Measurements from ENCODE around the gene SBNO2. TPM values are rescaled to one million over a fixed set of nuclear protein-coding genes. Genes with fewer than 3 reads are reported as not detected.

Gene SBNO2
- total RNA-seq, 1 donor from 2014 or later: 91.6 TPM

DNA sequence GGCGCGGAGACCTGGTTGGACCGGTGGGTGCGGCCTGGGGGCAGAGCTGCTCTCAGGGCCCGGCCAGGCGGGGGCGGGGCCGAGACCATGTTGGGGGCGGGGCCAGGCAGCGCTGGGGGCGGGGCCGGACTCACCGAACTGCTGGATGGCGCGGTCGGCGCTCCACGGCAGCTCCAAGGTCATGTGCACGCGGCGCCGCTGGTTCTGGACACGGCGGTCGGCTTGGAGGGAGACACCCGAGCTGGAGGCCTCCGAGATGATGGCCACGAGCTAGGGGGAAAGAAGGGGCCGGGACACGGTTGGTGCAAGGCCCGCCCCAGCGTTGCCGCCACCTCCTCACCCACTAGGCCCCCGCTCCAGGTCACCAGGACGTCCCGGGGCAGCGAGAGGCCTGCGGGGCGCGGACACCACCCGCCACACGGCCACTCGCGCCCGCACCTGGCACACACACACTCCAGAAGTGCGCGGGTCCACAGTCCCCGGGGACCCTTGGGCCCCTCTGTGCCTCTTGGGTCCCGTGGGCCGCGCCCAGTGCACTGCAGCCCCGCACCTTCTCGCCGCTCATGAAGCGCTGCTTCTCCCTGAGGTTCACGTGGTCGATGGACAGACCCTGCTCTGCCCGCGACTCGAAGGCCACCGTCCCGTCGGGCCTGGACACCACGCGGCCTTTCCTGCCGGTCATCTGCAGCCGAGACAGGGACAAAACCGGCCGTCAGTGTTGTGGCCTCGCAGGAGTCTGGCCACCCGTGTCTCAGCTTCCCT is 61.6 kb downstream of the SBNO2 start:
- Histone ChIP-seq H3K4me3 (no peak overlapping the region), H3K9me3 (no peaks in the 10 kb centered on the region), H3K27ac (peak overlapping the region; percentile 56), H3K27me3 (ENCODE audit: low read depth) (no peaks in the 10 kb centered on the region), H3K36me3 (peaks cover 96% of the 10 kb centered on the region), H3K4me1 (peaks cover 25% of the 10 kb centered on the region)
- DNase-seq (peak; percentile 82), ATAC-seq (peak; percentile 58 to 66)
- TF ChIP-seq, protein P1, sequence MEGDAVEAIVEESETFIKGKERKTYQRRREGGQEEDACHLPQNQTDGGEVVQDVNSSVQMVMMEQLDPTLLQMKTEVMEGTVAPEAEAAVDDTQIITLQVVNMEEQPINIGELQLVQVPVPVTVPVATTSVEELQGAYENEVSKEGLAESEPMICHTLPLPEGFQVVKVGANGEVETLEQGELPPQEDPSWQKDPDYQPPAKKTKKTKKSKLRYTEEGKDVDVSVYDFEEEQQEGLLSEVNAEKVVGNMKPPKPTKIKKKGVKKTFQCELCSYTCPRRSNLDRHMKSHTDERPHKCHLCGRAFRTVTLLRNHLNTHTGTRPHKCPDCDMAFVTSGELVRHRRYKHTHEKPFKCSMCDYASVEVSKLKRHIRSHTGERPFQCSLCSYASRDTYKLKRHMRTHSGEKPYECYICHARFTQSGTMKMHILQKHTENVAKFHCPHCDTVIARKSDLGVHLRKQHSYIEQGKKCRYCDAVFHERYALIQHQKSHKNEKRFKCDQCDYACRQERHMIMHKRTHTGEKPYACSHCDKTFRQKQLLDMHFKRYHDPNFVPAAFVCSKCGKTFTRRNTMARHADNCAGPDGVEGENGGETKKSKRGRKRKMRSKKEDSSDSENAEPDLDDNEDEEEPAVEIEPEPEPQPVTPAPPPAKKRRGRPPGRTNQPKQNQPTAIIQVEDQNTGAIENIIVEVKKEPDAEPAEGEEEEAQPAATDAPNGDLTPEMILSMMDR (IDR thresholded peaks at IDR 0.05): no peak
- intact Hi-C loops (cut with DNase I): no loop called here

DNA sequence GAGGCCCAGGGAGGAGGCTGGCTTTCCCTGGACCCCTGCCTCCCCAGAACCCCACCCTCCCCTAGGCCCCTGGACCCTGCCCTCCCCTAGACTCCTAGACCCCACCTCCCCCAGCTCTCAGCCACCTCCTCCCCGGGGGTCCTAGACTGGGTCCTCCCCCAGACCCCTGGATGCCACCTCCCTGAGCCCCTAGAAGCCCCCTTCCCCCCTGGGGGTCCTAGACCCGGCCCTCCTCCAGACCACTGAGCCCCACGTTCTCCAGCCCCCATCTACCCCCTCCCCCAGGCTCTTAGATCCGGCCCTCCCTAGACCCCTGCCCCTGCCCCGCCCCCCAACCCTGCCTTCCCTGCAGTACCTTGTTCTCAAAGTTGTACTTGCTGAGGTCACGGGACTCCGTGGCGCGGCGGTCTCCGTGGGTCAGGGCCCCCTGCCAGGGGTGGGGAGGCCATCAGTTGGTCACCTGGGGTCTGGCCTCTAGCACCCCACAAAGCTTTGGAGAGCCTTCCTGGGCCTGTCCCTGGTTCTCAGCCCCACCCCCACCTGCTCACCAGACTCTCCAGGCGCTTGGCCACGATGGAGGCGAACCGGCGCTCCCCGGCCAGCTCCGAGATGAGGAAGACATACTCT is 62.3 kb downstream of the SBNO2 start:
- no peaks in the 10 kb centered on the region for H3K9me3 ChIP-seq
- peak overlapping the region; percentile 31 for H3K27ac ChIP-seq
- H3K4me1 ChIP-seq: peaks cover 27% of the 10 kb centered on the region
- peaks cover 96% of the 10 kb centered on the region for H3K36me3 ChIP-seq
- no peak overlapping the region for H3K4me3 ChIP-seq
- TF ChIP-seq, protein P1 (IDR thresholded peaks at IDR 0.05): no peak
- ATAC-seq (no peak), DNase-seq (no peak)
- intact Hi-C loops (cut with DNase I): no loop called here
- H3K27me3 ChIP-seq (ENCODE audit: low read depth): no peaks in the 10 kb centered on the region

DNA sequence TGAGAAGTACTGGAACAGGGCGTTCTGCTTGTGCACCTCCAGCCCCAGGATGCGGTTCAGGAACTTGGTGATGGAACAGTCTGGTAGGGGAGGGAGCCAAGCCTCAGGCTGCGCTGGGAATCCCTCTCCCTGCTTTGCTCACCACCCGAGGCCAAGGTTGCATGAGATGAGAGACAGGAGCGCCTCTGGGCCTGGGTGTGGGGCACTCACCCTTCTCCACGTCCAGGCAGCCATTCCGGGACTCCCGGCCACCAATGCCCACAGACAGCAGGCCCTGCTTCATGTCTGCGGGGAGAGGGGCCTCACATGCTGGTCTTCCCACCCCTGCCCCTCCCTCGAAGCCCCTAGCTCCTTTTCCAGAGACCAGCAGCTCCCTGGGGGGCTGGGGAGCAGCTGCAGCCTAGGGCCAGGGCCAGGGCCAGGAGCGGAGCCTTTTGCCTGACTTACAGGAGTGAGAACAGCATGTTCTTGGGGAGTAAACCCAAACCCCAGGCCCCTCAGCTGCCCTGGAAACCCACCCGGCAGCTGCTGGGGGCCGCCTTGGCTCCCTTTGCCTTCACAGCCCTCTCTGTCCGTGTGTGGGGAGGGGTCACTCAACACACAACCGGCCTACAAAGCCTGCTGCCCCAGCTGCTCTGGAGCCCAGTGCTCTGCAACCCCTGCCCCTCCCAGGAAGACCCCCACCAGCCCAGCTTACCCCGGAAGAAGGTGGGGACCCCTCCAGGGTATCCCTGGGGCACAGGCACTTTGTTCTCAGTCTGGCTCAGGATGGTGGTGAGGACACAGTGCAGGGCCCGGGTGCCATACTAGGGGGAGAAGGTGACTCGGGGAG is 63.0 kb downstream of the SBNO2 start:
- Histone ChIP-seq H3K4me1 (peaks cover 34% of the 10 kb centered on the region), H3K27me3 (ENCODE audit: low read depth) (no peaks in the 10 kb centered on the region), H3K4me3 (no peak overlapping the region), H3K9me3 (no peaks in the 10 kb centered on the region), H3K36me3 (peaks cover 96% of the 10 kb centered on the region), H3K27ac (peak overlapping the region; percentile 31)
- intact Hi-C loops (cut with DNase I): no loop called here
- ATAC-seq (no peak), DNase-seq (no peak)
- TF ChIP-seq, protein P1 (IDR thresholded peaks at IDR 0.05): no peak

DNA sequence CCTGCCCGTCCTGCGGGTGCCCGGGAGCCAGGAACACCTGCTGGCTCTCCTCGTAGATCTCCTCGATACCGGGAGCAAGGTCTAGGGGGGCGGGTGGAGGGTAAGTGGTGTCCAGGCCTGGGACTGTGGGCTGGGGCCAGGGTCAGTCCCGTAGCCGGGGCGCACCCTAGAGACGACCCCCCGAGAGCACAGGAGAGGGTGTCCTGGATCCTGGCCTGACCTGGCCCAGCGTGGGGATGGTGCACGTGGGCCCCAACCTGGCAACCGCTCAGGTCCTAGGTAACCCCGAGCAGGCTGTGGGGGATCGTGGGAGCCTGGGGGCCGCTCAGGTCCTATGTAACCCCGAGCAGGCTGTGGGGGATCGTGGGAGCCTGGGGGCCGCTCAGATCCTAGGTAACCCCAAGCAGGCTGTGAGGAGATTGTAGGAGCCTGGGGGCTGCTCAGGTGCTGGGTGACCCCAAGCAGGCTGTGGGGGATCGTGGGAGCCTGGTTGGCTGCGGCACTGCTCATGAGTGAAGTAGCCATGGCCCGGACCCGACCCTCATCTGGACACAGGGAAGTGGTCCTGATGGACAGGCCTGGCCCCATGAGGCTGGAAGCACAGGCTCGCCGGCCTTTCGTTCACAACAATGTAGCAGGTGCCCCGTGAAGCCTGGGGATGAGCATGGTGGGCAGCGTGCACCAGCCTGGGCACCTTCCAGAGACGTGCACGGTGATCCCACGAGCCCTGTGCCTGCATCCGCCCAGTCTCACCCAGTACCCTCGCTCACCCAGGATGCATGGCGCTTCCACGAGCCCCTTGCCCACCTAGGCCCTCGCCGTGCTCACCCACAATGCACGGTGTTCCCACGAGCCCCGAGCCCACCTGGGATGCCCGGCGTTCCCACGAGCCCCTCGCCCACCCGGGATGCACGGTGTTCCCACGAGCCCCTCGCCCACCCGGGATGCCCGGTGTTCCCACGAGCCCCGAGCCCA is 64.1 kb downstream of the SBNO2 start:
- H3K36me3 ChIP-seq: peaks cover 88% of the 10 kb centered on the region
- DNase-seq (no peak), ATAC-seq (no peak)
- intact Hi-C loops (cut with DNase I): no loop called here
- no peak overlapping the region for H3K4me3 ChIP-seq
- no peak overlapping the region for H3K27ac ChIP-seq
- H3K27me3 ChIP-seq (ENCODE audit: low read depth): no peaks in the 10 kb centered on the region
- peaks cover 44% of the 10 kb centered on the region for H3K4me1 ChIP-seq
- H3K9me3 ChIP-seq: no peaks in the 10 kb centered on the region
- TF ChIP-seq, protein P1 (IDR thresholded peaks at IDR 0.05): no peak
